Stimulated activated CD8-positive, alpha-beta memory T cell treated with anti-CD3 and anti-CD28 coated beads, Interleukin-15, amount 100 ng/mL, for 4 hours (primary cell): Measurements from ENCODE around the gene CCSER1.

Experiments used
- DNase-seq, 2 donors: peaks; one replicate each; pipeline ENCODE4 v3.0.0-alpha.2; 2020; ENCODE audit warnings: low read depth in 2 of 2

CCSER1 gene

GRCh38 chr4:90128961-90129495 is 1.8 kb downstream of the CCSER1 start:
- DNase-seq, result no peak

DNA sequence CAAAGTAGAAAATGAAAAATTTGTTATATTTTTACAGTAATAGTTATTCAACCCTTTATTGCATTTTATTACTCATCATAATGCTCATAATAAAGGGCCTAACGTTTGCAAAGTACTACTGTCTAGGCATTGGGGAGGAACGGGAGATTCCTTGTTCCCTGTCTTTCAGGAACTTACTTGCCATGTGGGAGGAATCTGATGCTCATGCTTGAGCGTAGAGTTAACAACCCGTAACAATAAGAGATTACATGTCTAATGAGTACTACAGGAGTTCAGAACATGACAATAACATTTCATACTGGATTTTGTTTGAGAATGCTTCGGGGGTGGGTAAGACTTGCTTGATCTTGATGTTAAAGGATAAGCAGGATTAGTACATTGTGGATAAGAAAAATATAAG is 2.9 kb downstream of the CCSER1 start:
- DNase-seq, result no peak

DNA sequence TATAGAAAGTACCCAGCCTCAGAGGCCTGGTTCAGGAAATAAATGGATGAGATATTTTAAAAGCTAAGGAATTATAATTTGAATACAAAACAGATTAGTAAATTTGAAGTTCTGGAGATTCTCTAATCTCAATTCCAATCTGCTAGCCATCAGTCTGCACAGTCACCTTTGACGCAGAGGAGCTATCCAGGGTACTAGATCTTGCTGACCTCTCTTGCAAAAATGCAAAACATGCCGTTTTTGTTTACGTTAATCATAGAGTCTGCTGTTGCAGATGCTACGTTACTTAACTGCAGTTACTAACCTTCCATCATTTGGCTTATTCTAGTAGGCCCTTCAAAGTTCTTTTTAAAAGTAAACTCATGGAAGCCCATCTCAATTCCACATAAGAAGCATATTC is 10.4 kb downstream of the CCSER1 start:
- no peak for DNase-seq

DNA sequence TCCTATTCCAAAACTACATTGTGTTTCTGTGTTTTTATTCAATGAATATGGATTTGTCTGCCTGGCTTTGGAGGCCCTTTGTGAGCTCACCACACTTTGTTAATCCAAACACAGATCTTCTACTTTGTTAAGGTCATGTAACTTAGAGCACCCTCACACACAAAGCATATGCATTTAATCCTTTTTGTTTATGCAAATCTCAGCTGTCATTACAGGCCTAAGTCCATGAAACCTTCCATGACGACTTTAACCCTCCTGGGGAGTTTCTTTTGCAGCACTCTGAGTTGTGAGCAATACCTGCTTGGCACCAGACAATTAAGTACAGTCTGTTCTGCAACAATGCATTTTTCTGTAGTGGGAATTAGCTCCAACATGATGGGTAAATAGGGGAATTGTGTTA is 14.9 kb downstream of the CCSER1 start:
- no peak for DNase-seq

DNA sequence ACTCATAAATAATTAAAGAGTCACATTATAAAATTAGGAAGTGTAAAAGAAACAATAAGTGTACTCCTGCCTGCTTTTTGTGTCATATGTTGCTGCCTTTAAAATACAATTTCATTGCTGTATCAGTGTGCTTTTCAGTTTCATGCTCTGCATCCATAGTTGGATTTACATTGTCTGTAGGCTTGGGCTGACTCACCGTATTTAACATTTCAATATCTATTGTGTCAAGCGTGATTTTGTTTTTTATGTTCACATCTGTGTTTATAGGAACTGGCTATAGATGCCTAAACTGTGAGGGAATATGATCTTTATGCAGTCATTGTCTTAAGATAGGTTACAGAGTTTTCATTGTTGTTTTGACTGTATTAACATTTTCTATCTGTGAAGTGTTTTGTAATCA is 18.1 kb downstream of the CCSER1 start:
- no peak for DNase-seq

DNA sequence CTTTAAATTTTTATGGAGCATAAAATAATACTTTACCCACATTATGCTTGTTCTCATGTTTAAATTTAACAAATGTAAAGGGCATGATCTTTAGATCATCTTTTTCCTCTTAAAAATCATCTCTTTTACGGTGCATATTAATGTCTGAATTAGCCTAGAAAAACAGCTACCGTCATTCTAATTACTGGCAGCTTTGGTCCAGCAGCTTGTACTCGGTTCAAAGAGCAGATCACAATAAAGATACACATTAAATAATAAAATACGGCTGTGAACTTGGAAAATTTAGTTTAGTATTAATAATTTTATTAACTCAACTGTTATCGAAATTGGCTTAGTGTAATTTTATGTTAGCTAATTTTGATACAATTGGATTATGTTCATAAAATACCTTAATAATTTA is 19.1 kb downstream of the CCSER1 start:
- no peak for DNase-seq

DNA sequence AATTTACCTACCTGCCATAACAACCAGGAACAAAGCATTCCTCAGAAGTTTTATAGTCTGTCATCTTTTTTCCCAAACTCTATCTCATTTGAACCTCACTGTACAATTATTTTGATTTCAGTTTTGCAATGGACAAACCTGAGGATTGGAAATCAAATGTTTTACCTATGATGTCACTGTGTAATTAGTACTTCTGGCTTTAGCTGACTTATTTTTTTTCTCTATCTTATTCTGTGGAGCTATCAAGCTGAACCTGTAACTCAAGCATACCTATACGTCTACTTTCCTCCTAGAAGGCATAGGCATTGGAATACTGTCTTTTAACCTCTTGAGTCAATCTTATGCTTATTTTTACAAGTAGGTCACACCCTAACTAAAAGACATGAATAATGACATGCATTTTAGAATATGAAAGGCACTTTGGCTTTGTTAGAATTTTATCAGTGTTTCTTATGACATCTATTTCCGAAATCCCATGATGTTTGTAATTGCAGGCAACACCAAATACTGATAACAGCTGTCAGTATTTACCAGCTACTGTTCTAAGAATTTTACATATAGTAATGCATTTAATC is 21.5 kb downstream of the CCSER1 start:
- no peak for DNase-seq

DNA sequence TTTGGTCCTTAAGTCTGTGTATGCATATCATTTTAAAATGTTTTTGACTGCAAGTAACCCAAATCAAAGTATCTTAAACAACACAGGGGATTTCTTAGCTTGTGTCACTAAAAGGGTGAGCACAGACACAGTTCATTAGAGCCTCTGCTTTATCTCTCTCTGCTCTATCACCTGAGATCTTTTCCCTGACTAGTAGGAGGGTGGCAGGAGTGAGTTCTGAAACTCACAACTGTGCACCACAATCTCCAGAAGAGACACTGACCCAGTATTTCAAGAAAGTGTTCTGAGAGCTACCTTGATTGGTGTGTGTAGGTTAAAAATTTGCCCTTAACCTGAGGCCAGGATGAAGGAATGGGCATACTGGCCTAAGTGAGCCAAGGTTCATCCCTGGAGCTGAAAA is 24.8 kb downstream of the CCSER1 start:
- DNase-seq, result no peak

DNA sequence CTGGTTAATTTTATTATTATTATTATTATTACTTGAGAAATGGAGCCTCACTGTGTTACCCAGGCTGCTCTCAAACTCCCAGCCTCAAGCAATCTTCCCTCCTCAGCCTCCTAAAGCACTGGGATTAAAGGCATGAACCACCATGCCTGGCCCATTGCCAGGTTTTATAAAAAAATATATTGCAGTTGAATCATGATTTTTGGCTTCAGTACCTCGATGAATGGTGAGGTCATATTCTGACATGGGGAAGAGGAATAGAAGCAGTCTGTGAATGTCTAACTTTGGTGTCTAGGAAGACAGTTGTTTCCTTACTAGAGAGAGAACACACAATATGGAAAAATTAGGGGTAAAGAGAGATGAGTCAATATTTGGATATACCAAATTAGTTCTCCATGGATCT is 32.0 kb downstream of the CCSER1 start:
- no peak for DNase-seq

GRCh38 chr4:90160044-90160443 is 32.9 kb downstream of the CCSER1 start:
- no peak for DNase-seq

DNA sequence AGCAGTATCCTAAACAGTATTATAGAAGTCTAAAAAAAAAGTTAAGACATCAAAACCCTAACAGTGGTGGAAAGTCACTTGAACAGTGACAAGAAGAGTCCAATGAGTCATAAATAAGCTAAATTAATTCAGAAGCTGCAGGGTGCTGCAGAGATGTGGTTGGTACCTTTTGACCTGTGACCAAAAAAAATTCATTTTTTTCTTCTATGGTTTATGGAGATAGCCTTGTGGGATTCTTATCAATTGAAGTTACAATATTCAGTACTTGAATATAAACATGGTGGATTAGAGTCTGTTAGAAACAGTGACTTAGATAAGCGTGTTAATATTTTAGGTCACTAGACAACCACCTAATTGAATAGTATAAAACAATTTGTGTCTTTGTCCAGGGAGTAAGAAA is 35.4 kb downstream of the CCSER1 start:
- DNase-seq, result no peak

- DNase-seq, result no peak
Measured at GRCh38 chr4:90163872-90164271, 36.7 kb downstream of the CCSER1 start.

DNA sequence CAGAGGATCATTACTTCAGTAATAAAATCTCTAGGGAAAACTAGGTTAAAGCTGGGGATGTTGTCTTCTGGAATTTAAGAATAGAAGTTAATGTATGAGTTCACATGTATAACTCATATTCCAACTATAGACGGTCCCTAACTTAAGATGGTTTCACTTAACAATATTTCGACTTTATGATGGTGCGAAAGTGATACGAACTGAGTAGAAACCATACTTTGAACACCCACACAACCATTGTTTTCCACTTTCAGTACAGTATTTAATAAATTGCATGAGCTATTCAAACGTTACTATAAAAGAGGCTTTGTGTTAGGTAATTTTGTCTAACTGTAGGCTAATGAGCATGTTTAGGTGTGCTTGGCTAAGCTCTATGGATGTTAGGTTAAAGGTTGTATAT is 38.7 kb downstream of the CCSER1 start:
- DNase-seq, result no peak

DNA sequence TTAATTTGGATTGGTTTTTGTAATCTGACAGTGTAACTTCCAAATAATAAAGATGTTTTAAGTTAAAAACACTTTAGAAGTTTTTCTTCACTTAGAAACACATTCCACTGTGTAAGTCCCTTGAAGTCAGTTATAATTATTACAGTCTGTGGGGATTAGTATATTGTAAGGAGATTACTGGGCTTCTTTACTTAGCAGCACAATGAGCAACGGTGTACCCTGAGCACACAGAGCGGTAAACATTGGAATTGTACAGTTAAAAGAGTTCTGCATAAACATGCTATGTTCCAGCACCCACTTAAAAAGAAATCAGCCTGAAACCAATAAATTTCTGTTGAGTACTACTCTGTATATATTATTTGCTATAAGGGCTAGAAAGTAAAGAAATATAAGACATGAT is 44.3 kb downstream of the CCSER1 start:
- no peak for DNase-seq

DNA sequence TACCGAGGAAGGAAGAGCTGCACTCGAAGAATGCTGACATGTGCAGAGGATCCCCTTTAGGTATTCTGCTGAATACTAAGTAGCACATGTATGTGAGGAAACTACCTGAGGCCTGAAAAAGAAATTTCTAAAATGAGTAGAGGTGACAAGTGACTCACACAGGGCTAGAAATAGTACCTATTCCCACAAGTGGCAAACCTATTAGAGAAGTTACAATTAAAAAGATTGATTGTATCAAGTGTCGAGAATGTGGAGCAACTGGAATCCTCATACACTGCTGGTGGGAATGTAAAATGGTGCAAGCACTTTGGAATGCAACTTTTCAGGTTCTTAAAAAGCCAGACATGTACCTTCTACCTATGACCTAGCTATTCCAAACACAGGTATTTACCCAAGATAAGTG is 47.4 kb downstream of the CCSER1 start:
- no peak for DNase-seq

DNA sequence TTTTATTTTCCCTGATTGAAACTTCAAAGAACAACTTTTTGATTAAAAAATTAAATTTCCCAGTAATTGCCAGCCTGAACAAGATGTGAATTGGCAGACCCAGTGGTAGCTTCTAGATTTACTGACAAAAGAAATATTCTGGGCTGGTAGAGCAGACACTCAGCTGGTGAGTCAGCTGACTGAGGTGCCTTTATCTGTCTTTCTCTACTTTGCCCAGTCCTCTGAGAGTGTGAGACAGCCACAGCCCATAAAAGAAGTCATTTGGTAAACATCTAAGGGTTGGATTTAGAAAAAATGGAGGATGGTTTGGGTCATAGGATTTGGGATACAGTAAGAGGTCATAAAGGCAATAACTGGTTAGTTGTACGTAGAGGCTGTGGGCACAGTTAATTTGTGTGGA is 54.5 kb downstream of the CCSER1 start:
- no peak for DNase-seq

GRCh38 chr4:90183254-90183653 is 56.1 kb downstream of the CCSER1 start:
- no peak for DNase-seq

GRCh38 chr4:90184560-90184959 is 57.4 kb downstream of the CCSER1 start:
- no peak for DNase-seq

DNA sequence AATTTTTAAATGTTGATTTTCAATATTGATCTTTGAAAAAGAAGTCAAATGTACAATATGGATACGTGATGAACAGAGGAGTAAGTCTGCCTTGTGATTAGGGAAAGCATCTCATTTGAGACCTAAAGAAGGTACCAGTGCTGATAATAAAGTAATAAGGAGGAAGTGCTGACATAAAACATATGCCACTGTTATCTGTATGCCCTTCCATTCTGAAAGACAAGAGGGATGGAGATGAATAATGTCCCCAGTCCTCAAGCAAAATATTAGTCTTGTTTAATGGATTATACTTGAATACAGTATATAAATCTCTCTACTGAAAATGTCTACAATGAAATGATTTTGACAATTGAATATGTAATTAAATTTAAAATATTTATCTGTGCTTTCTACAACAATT is 58.2 kb downstream of the CCSER1 start:
- DNase-seq, result no peak

DNA sequence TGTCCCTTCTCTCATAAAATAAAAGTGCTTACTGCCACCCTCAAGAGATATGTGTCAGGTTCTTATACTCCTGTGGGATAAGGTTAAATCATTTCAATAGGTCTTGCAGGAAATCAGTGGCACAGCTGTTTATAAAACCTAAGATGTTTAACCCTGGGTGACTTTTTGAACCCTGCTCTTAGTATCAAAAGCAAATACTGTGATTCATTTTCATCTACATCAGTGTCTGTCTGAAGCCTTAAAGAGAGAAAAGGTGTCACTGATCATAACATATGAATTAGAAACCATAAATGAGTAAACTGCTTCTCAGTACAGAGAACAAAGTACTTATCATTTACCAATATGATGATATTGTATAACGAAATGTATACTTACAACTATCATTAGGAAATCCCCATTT is 59.0 kb downstream of the CCSER1 start:
- DNase-seq, result no peak

DNA sequence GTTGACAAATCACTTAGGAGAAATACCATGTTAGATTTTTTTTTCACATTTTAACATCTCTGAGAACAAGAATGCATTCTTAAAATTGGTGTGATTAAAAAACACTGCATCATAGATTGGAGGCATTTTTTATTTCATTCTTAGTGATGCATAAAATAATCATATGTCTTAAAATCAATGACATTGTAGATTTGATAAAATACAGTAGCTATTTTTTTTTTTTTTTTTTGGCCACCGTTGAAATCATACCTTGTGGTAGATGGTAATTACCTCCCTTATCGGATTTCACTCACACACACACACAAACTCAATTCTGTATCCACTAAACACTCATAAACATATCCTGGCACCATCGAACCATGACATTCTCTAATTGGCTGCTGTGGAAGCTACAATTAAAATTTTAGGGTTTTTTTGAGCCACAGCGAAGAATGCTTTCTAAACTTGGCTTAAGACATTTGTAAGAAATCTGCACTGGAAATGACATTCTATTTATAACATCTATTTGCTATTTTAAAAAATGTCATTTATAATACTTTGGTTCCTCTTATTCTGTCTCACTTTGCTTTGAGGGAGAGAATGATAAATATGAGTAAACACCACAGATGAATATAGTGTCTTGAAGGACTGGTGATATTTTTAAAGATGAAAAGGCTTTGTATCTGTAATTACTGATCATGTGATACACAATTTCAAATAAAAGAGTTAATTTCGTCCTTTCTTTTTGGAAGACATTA is 60.1 kb downstream of the CCSER1 start:
- no peak for DNase-seq

GRCh38 chr4:90189178-90189577 is 62.0 kb downstream of the CCSER1 start:
- DNase-seq, result no peak

DNA sequence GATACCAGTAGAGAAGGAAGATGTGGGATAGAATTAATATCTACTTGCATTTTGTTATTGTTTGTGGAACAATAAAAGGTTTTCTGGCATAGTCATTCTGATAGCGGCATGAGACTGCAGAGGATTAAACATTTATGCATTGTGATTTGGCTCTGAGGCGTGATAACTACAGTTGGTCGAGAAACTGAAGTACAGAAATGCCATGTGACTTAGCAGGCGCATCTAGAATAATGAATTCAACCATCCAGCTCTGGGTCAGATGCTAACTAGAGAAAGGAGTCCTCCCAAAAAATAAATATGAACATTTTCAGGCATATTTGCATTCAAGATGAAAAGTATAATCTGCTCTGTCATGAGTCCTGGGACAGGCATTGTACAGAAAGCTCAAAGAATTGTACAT is 62.8 kb downstream of the CCSER1 start:
- no peak for DNase-seq

DNA sequence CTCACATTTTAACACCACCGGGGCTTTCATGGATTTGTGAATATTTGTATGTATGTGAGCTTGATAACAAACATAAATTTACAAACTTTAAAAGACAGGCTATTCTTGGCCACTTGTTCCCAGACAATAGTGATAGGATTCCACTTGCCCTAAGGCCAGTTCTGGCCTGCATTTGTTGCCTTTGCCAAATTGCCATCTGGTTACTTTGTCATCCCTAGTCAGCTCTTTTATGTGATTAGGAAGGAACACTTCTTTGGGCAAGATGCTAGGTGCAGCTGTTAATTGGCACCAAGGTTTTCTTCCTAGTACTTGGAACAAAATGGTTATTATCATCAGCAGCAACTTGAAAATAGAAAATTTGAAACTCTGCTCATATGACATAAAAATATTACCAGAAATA is 63.3 kb downstream of the CCSER1 start:
- DNase-seq, result no peak
